Tibial artery (tissue), 4 donors: Measurements from ENCODE around the gene DCST1.

Experiments used
- DNase-seq, 2 donors: peaks; one replicate each; pipeline ENCODE4 v3.0.0-alpha.2; 2019
- H3K27ac ChIP-seq, 2 donors: fragments of 200-600 bp; sonication (generic) in 1 of 2; 1 replicate in 1 of 2; 2 replicates in 1 of 2; pipeline ENCODE4 v1.5.1; 2018 to 2019; ENCODE audit warnings: mild to moderate bottlenecking in 1 of 2
- H3K27me3 ChIP-seq, 2 donors: fragments of 200-600 bp; sonication (generic) in 1 of 2; one replicate each; pipeline versions ENCODE4 v1.5.1 to v1.6.0; 2016 to 2019
- H3K36me3 ChIP-seq, 3 donors: fragments of 200-600 bp; sonication (generic) in 2 of 3; one replicate each; pipeline ENCODE4 v1.5.1; 2016 to 2019; ENCODE audit warnings: mild to moderate bottlenecking in 2 of 3
- H3K4me1 ChIP-seq, 4 donors: fragments of 200-600 bp; sonication (generic) in 2 of 4; 1 replicate in 3 of 4; 2 replicates in 1 of 4; pipeline ENCODE4 v1.5.1; 2016 to 2019
- H3K4me3 ChIP-seq, 2 donors: fragments of 200-600 bp; sonication (generic) in 1 of 2; 1 replicate in 1 of 2; 2 replicates in 1 of 2; pipeline ENCODE4 v1.5.1; 2018 to 2019; ENCODE audit warnings: mild to moderate bottlenecking in 2 of 2
- H3K9me3 ChIP-seq, 3 donors: fragments of 200-600 bp; sonication (generic) in 1 of 3; one replicate each; pipeline ENCODE4 v1.5.1; 2016 to 2019
- CTCF ChIP-seq, 2 experiments: fragments of 200-600 bp in 1 of 2; fragments of 450-650 bp in 1 of 2; IDR thresholded peaks; one replicate each; pipeline ENCODE4 v1.5.1; 2017 to 2019; ENCODE audit warnings: antibody characterized with exemption in 2 of 2, mild to moderate bottlenecking in 1 of 2, moderate library complexity in 1 of 2
- intact Hi-C: fragments of 100-400 bp; cut with DNase I; formaldehyde crosslinking; loops from one replicate; pipeline ENCODE4 v1.15.0; 2023; ENCODE audit warnings: low total_unique reads

DCST1 gene

GRCh38 chr1:155099331-155099730 lies 65.7 kb downstream of the DCST1 start:
- Histone ChIP-seq H3K36me3 (no peaks in the 10 kb centered on the region), H3K4me3 (no peak overlapping the region), H3K4me1 (peaks cover 0 to 5% (median 3%) of the 10 kb centered on the region in 4 donors), H3K27me3 (peaks cover 0 to 9% of the 10 kb centered on the region in 2 donors), H3K27ac (no peak overlapping the region), H3K9me3 (no peaks in the 10 kb centered on the region)
- intact Hi-C loops, result no loop called here
- DNase-seq, result no peak
- TF ChIP-seq CTCF (IDR thresholded peaks at IDR 0.05), result no peak
